ENCODE results near the gene GNGT2. TPM values are rescaled to one million over a fixed set of nuclear protein-coding genes. Genes with fewer than 3 reads are reported as not detected.

Gene GNGT2
- polyA plus RNA-seq, 1 of the 3 experiments (the other 2 are of a cell fraction), result 11.0 TPM

GRCh38 chr17:49229076-49229804, 18.9 kb upstream of the GNGT2 start:
- H2AFZ ChIP-seq (ENCODE audit: low read depth), result no peak overlapping the region
- H3K9ac ChIP-seq, result no peak overlapping the region
- no peaks in the 10 kb centered on the region for H3K79me2 ChIP-seq (ENCODE audit: insufficient read depth)
- no peaks in the 10 kb centered on the region for H3K9me3 ChIP-seq
- no peaks in the 10 kb centered on the region for H4K20me1 ChIP-seq (ENCODE audit: insufficient read depth)
- peaks cover 6% of the 10 kb centered on the region for H3F3A ChIP-seq (replicated peaks; ENCODE audit: insufficient read depth)
- H3K36me3 ChIP-seq (replicated peaks in 1 of 2; ENCODE audit: control insufficient read depth in 1 of 2, insufficient read depth in 2 of 2, low read length in 1 of 2), result no peaks in the 10 kb centered on the region
- H3K9me2 ChIP-seq, result no peaks in the 10 kb centered on the region
- POLR2A ChIA-PET, result no interaction called here
- TF ChIP-seq REST (IDR thresholded peaks at IDR 0.05; ENCODE audit: low read depth, low read length) (no peak), NFIC (IDR thresholded peaks at IDR 0.05; ENCODE audit: borderline replicate concordance) (no peak), YY1 (IDR thresholded peaks at IDR 0.05; ENCODE audit: low read depth) (no peak)
- no peak overlapping the region for H3K4me2 ChIP-seq
- H3K27ac ChIP-seq (ENCODE audit: low read depth in 2 of 2, low read length in 1 of 2), result no peak overlapping the region
- WGBS (ENCODE audit: low lambda C conversion rate), result 30% methylated on average over 6 of the region's 6 CpGs
- peaks cover 59% of the 10 kb centered on the region for H3K27me3 ChIP-seq (ENCODE audit: insufficient read depth)
- DNase-seq, result peak; percentile 32
- peaks cover 0 to 9% of the 10 kb centered on the region in 2 experiments; a peak in 1 of 4 replicates for H3K4me1 ChIP-seq (ENCODE audit: control insufficient read depth in 1 of 2, insufficient read depth in 2 of 2, low read depth in 1 of 2, low read length in 1 of 2)
- CTCF ChIA-PET, result interaction anchor here (0.9 to 8.6 kb wide), 13 partner anchors 11 to 244 kb away, joined by 3 to 105 read pairs (median 20); no protein-coding TSS in a partner anchor
- H3K4me3 ChIP-seq (ENCODE audit: low read depth in 2 of 2, low read length in 1 of 2), result 0 out of 4 replicates have a peak overlapping the region, but pooled peaks of 1 of the 2 experiments have one; percentile 73

- TF ChIP-seq RAD21 (IDR thresholded peaks at IDR 0.05; ENCODE audit: low read length) (peak; percentile 72), POLR2AphosphoS5 (IDR thresholded peaks at IDR 0.05; ENCODE audit: low read depth, low read length) (no peak), SMC3 (IDR thresholded peaks at IDR 0.05; ENCODE audit: low read depth, low read length) (peak; percentile 80), CTCF (IDR thresholded peaks at IDR 0.05) (peak; percentile 98)
- no peaks in the 10 kb centered on the region for H3K9me2 ChIP-seq
- no peaks in the 10 kb centered on the region for H3K9me3 ChIP-seq
- peaks cover 68% of the 10 kb centered on the region for H3K27me3 ChIP-seq (ENCODE audit: insufficient read depth)
- no peaks in the 10 kb centered on the region for H3K79me2 ChIP-seq (ENCODE audit: insufficient read depth)
- H3K9ac ChIP-seq, result no peak overlapping the region
- DNase-seq, result peak; percentile 87
- H3K4me2 ChIP-seq, result no peak overlapping the region
- ChIA-PET POLR2A (no interaction called here), CTCF (interaction anchor here (0.6 to 8.6 kb wide), 55 partner anchors 8 to 815 kb away, joined by 3 to 105 read pairs (median 4); no protein-coding TSS in a partner anchor)
- H3K4me1 ChIP-seq (ENCODE audit: control insufficient read depth in 1 of 2, insufficient read depth in 2 of 2, low read depth in 1 of 2, low read length in 1 of 2), result peaks cover 0 to 9% of the 10 kb centered on the region in 2 experiments; a peak in 1 of 4 replicates
- WGBS (ENCODE audit: low lambda C conversion rate), result 1% methylated on average over 5 of the region's 5 CpGs
- no peaks in the 10 kb centered on the region for H4K20me1 ChIP-seq (ENCODE audit: insufficient read depth)
- H3K4me3 ChIP-seq (ENCODE audit: low read depth in 2 of 2, low read length in 1 of 2), result no peak overlapping the region
- H3K36me3 ChIP-seq (replicated peaks in 1 of 2; ENCODE audit: control insufficient read depth in 1 of 2, insufficient read depth in 2 of 2, low read length in 1 of 2), result no peaks in the 10 kb centered on the region
- H2AFZ ChIP-seq (ENCODE audit: low read depth), result no peak overlapping the region
- H3K27ac ChIP-seq (ENCODE audit: low read depth in 2 of 2, low read length in 1 of 2), result no peak overlapping the region
- H3F3A ChIP-seq (replicated peaks; ENCODE audit: insufficient read depth), result peaks cover 8% of the 10 kb centered on the region
These were observed 17.3 kb upstream of the GNGT2 start for GRCh38 chr17:49227436-49228261.

Measured in SK-N-SH (cell line).